WTC11 (cell line): ENCODE data around the gene GSTT2B. TPM values are rescaled to one million over a fixed set of nuclear protein-coding genes. Genes with fewer than 3 reads are reported as not detected.
A peak's percentile ranks its signal among the peaks of the same experiment; 100 is the strongest.
"Not testable (repeated sequence)": the region's sequence is repeated elsewhere in the genome, so short reads cannot be mapped to it uniquely, and the experiment has no call there.

Experiments used
- ATAC-seq: fragments of 200-7000 bp; cut with Tn5 transposase; 2 replicates; pipeline ENCODE4 v1.10.0; 2021; ENCODE audit warnings: mild to moderate bottlenecking, moderate library complexity
- CTCF ChIA-PET: fragments of 300-600 bp; sonication (Branson Sonifier 250); formaldehyde crosslinking; loops from one replicate; lab custom pipeline; 2021; ENCODE audit warnings: antibody characterized with exemption; lab: Charles Lee
- POLR2A ChIA-PET: fragments of 350-600 bp; sonication (Branson Sonifier 250); formaldehyde crosslinking; loops from one replicate; lab custom pipeline; 2021; ENCODE audit warnings: antibody characterized with exemption; lab: Charles Lee
- DNase-seq: peaks from one replicate; pipeline ENCODE4 v3.0.0; 2021; ENCODE audit warnings: low spot score
- H3K27ac Mint-ChIP-seq: 2 replicates; pipeline ENCODE4 v1.8.0; 2021; ENCODE audit warnings: mixed read lengths
- H3K27me3 Mint-ChIP-seq: 2 replicates; pipeline ENCODE4 v1.8.0; 2021; ENCODE audit warnings: low read depth, mild to moderate bottlenecking, moderate library complexity, mixed read lengths
- H3K36me3 Mint-ChIP-seq: 2 replicates; pipeline ENCODE4 v1.8.0; 2021; ENCODE audit warnings: mixed read lengths
- H3K4me1 Mint-ChIP-seq: 2 replicates; pipeline ENCODE4 v1.8.0; 2022; ENCODE audit warnings: mixed read lengths
- H3K4me3 Mint-ChIP-seq: 2 replicates; pipeline ENCODE4 v1.8.0; 2021; ENCODE audit warnings: mild to moderate bottlenecking, moderate library complexity, mixed read lengths
- H3K9me3 Mint-ChIP-seq: 2 replicates; pipeline ENCODE4 v1.8.0; 2021; ENCODE audit warnings: mixed read lengths
- E2F5 ChIP-seq: sonication (generic); formaldehyde crosslinking; IDR thresholded peaks from 2 replicates; pipeline ENCODE4 v1.8.1; 2022; ENCODE audit warnings: mild to moderate bottlenecking, moderate library complexity, missing genetic modification reagents
- ERG ChIP-seq: fragments of 250-450 bp; sonication (Bioruptor Pico); IDR thresholded peaks from 2 replicates; pipeline ENCODE4 v1.8.0; 2021; ENCODE audit warnings: mild to moderate bottlenecking
- ESRRA ChIP-seq: sonication (generic); formaldehyde crosslinking; IDR thresholded peaks from 2 replicates; pipeline ENCODE4 v1.8.1; 2022; ENCODE audit warnings: mild to moderate bottlenecking, missing genetic modification reagents, borderline replicate concordance
- ETV6 ChIP-seq: sonication (generic); formaldehyde crosslinking; IDR thresholded peaks from 2 replicates; pipeline ENCODE4 v1.8.1; 2022; ENCODE audit warnings: mild to moderate bottlenecking, missing genetic modification reagents
- FOXJ3 ChIP-seq: sonication (generic); formaldehyde crosslinking; IDR thresholded peaks from 2 replicates; pipeline ENCODE4 v1.9.0; 2021; ENCODE audit warnings: missing genetic modification reagents, mild to moderate bottlenecking, borderline replicate concordance
- HMGA2 ChIP-seq: fragments of 250-450 bp; sonication (Bioruptor Pico); IDR thresholded peaks from 2 replicates; pipeline ENCODE4 v1.4.0; 2021; ENCODE audit warnings: mild to moderate bottlenecking, moderate library complexity
- MXD4 ChIP-seq: fragments of 250-450 bp; sonication (Bioruptor Pico); IDR thresholded peaks from 2 replicates; pipeline ENCODE4 v1.8.0; 2021; ENCODE audit warnings: mild to moderate bottlenecking, moderate library complexity, borderline replicate concordance
- NFE2L1 ChIP-seq: sonication (generic); formaldehyde crosslinking; IDR thresholded peaks from 2 replicates; pipeline ENCODE4 v1.8.1; 2023; ENCODE audit warnings: missing genetic modification reagents
- OVOL2 ChIP-seq: fragments of 250-450 bp; sonication (Bioruptor Pico); IDR thresholded peaks from 2 replicates; pipeline ENCODE4 v1.9.0; 2021; ENCODE audit warnings: mild to moderate bottlenecking, borderline replicate concordance
- PREB ChIP-seq: sonication (generic); formaldehyde crosslinking; IDR thresholded peaks from 2 replicates; pipeline ENCODE4 v1.8.1; 2022; ENCODE audit warnings: mild to moderate bottlenecking, missing genetic modification reagents, moderate library complexity, borderline replicate concordance
- PRRX2 ChIP-seq: fragments of 250-450 bp; sonication (Bioruptor Pico); IDR thresholded peaks from 2 replicates; pipeline ENCODE4 v1.8.0; 2021; ENCODE audit warnings: mild to moderate bottlenecking
- SMAD3 ChIP-seq: sonication (generic); formaldehyde crosslinking; IDR thresholded peaks from 2 replicates; pipeline ENCODE4 v1.8.0; 2022; ENCODE audit warnings: missing genetic modification reagents, mild to moderate bottlenecking, borderline replicate concordance
- USF2 ChIP-seq: sonication (generic); formaldehyde crosslinking; IDR thresholded peaks from 2 replicates; pipeline ENCODE4 v1.8.1; 2023; ENCODE audit warnings: mild to moderate bottlenecking, missing genetic modification reagents, moderate library complexity
- ZNF121 ChIP-seq: sonication (generic); formaldehyde crosslinking; IDR thresholded peaks from 2 replicates; pipeline ENCODE4 v1.8.0; 2023; ENCODE audit warnings: missing genetic modification reagents
- ZNF138 ChIP-seq: sonication (generic); formaldehyde crosslinking; conservative IDR thresholded peaks from 2 replicates; pipeline ENCODE4 v1.8.1; 2022; ENCODE audit warnings: mild to moderate bottlenecking, moderate library complexity, missing genetic modification reagents
- ZNF416 ChIP-seq: fragments of 250-450 bp; sonication (Bioruptor Pico); IDR thresholded peaks from 2 replicates; pipeline ENCODE4 v1.9.0; 2021; ENCODE audit warnings: mild to moderate bottlenecking, inconsistent platforms
- ZNF512 ChIP-seq: sonication (generic); formaldehyde crosslinking; IDR thresholded peaks from 2 replicates; pipeline ENCODE4 v1.8.1; 2022; ENCODE audit warnings: missing genetic modification reagents, borderline replicate concordance
- ZNF532 ChIP-seq: fragments of 250-450 bp; sonication (Bioruptor Pico); IDR thresholded peaks from 2 replicates; pipeline ENCODE4 v1.9.0; 2021; ENCODE audit warnings: mild to moderate bottlenecking, borderline replicate concordance
- ZNF671 ChIP-seq: fragments of 250-450 bp; sonication (Bioruptor Pico); IDR thresholded peaks from 2 replicates; pipeline ENCODE4 v1.8.0; 2021; ENCODE audit warnings: mild to moderate bottlenecking
- total RNA-seq: library from RNA; stranded (reverse); gene quantifications from 3 replicates; pipeline ENCODE4 v1.2.3, GENCODE V29; 2021

GSTT2B gene
- total RNA-seq, 1 experiment from 2014 or later, result 16.6 TPM

- DNase-seq, POLR2A ChIA-PET, H3K36me3 Mint-ChIP-seq, CTCF ChIA-PET, H3K27ac Mint-ChIP-seq, H3K4me1 Mint-ChIP-seq, H3K4me3 Mint-ChIP-seq: not testable (repeated sequence)
- peaks cover 30% of the 10 kb centered on the region for H3K27me3 Mint-ChIP-seq
- peak; percentile 35 for ATAC-seq
- H3K9me3 Mint-ChIP-seq, result peaks cover 29% of the 10 kb centered on the region
These were observed 13.6 kb downstream of the GSTT2B start for GRCh38 chr22:23947391-23947790.

- H3K27ac Mint-ChIP-seq, DNase-seq, H3K4me3 Mint-ChIP-seq, H3K36me3 Mint-ChIP-seq, POLR2A ChIA-PET, H3K4me1 Mint-ChIP-seq, CTCF ChIA-PET: not testable (repeated sequence)
- Mint-ChIP-seq H3K9me3 (peaks cover 15% of the 10 kb centered on the region), H3K27me3 (peaks cover 21% of the 10 kb centered on the region)
- peak; percentile 43 for ATAC-seq
These were observed 20.8 kb downstream of the GSTT2B start for GRCh38 chr22:23940166-23940565.

GRCh38 chr22:23939017-23939357, 22.0 kb downstream of the GSTT2B start:
- DNase-seq, result no peak
- no peaks in the 10 kb centered on the region for H3K4me1 Mint-ChIP-seq
- no peak overlapping the region for H3K4me3 Mint-ChIP-seq
- H3K27ac Mint-ChIP-seq, result no peak overlapping the region
- no peak for TF ChIP-seq ZNF121
- no peak for TF ChIP-seq ERG (CRISPR knock-in tag)
- TF ChIP-seq NFE2L1, result no peak
- no peak for TF ChIP-seq ESRRA (CRISPR knock-in tag)
- TF ChIP-seq USF2 (CRISPR knock-in tag), result no peak
- TF ChIP-seq FOXJ3 (CRISPR knock-in tag), result no peak
- TF ChIP-seq PRRX2 (CRISPR knock-in tag), result no peak
- no peak for TF ChIP-seq ZNF138 (CRISPR knock-in tag)
- no peak for TF ChIP-seq OVOL2 (CRISPR knock-in tag)
- TF ChIP-seq ZNF512 (CRISPR knock-in tag), result no peak
- TF ChIP-seq, all 79 proteins: peak for 0
- no peak for ATAC-seq
- Mint-ChIP-seq H3K9me3 (peaks cover 8% of the 10 kb centered on the region), H3K36me3 (peaks cover 3% of the 10 kb centered on the region; the same call in 1 of the 2 replicates), H3K27me3 (peaks cover 12% of the 10 kb centered on the region)
- POLR2A ChIA-PET, result no interaction called here
- CTCF ChIA-PET, result interaction anchor here (1.1 kb wide), 1 partner anchor 50 kb away, joined by 4 read pairs; no protein-coding TSS in a partner anchor

- peaks cover 8% of the 10 kb centered on the region for H3K36me3 Mint-ChIP-seq
- ChIA-PET POLR2A (no interaction called here), CTCF (interaction anchor here (1.1 kb wide), 1 partner anchor 50 kb away, joined by 4 read pairs; no protein-coding TSS in a partner anchor)
- TF ChIP-seq ETV6 (CRISPR knock-in tag), result no peak
- TF ChIP-seq ZNF416 (CRISPR knock-in tag), result no peak
- no peak for TF ChIP-seq ZNF671 (CRISPR knock-in tag)
- TF ChIP-seq OVOL2 (CRISPR knock-in tag), result no peak
- no peak for TF ChIP-seq MXD4 (CRISPR knock-in tag)
- TF ChIP-seq SMAD3 (CRISPR knock-in tag), result no peak
- TF ChIP-seq E2F5 (CRISPR knock-in tag), result no peak
- TF ChIP-seq PREB (CRISPR knock-in tag), result no peak
- TF ChIP-seq ZNF532 (CRISPR knock-in tag), result no peak
- TF ChIP-seq HMGA2 (CRISPR knock-in tag), result no peak
These were observed 22.5 kb downstream of the GSTT2B start for GRCh38 chr22:23938328-23939016.

More at GRCh38 chr22:23938328-23939016, 22.5 kb downstream of the GSTT2B start:
- ATAC-seq (no peak), DNase-seq (no peak)
- H3K27ac Mint-ChIP-seq, result no peak overlapping the region
- H3K9me3 Mint-ChIP-seq, result peaks cover 11% of the 10 kb centered on the region
- H3K4me1 Mint-ChIP-seq, result no peaks in the 10 kb centered on the region
- peaks cover 15% of the 10 kb centered on the region for H3K27me3 Mint-ChIP-seq
- H3K4me3 Mint-ChIP-seq, result no peak overlapping the region
